Activated CD4-positive, alpha-beta T cell treated with anti-CD3 and anti-CD28 coated beads, Interleukin-2, amount 50 U/mL, for 24 hours (primary cell): ENCODE data around the gene FXYD1.

Experiments
- DNase-seq, 2 donors: peaks; one replicate each; pipeline ENCODE4 v3.0.0-alpha.2; 2020; ENCODE audit warnings: low read depth in 1 of 2, low spot score in 1 of 2

Gene FXYD1

GRCh38 chr19:35106898-35107541 is 31.6 kb upstream of the FXYD1 start:
- DNase-seq = no peak

- DNase-seq = no peak
Measured at GRCh38 chr19:35107545-35107944, 31.1 kb upstream of the FXYD1 start.

- no peak for DNase-seq
Measured at GRCh38 chr19:35108730-35109129, 29.9 kb upstream of the FXYD1 start.

- DNase-seq = no peak
Measured at GRCh38 chr19:35109395-35110112, 29.1 kb upstream of the FXYD1 start.

- no peak for DNase-seq
Measured at GRCh38 chr19:35110974-35111373, 27.6 kb upstream of the FXYD1 start.

GRCh38 chr19:35112995-35113688 is 25.5 kb upstream of the FXYD1 start:
- DNase-seq = no peak

GRCh38 chr19:35114353-35115176 is 24.1 kb upstream of the FXYD1 start:
- peak; percentile 49 to 59 for DNase-seq

GRCh38 chr19:35115177-35115951 is 23.3 kb upstream of the FXYD1 start, which contains the start of gene FXYD3:
Gene FXYD3 (plus strand): TSS chr19:35115823. CDS start chr19:35119377, 3,554 bp downstream.
- DNase-seq = no peak

GRCh38 chr19:35116072-35116801 is 22.4 kb upstream of the FXYD1 start:
- no peak for DNase-seq

GRCh38 chr19:35117116-35117515 is 21.5 kb upstream of the FXYD1 start:
- DNase-seq = no peak

- no peak for DNase-seq
Measured at GRCh38 chr19:35117799-35118198, 20.8 kb upstream of the FXYD1 start.

- DNase-seq = no peak
Measured at GRCh38 chr19:35118268-35119020, 20.2 kb upstream of the FXYD1 start.

GRCh38 chr19:35119091-35119490 is 19.5 kb upstream of the FXYD1 start:
- no peak for DNase-seq

GRCh38 chr19:35119578-35120155 is 19.0 kb upstream of the FXYD1 start:
- DNase-seq = no peak

GRCh38 chr19:35120492-35120891 is 18.1 kb upstream of the FXYD1 start:
- no peak for DNase-seq

GRCh38 chr19:35120898-35121297 is 17.7 kb upstream of the FXYD1 start:
- no peak for DNase-seq

GRCh38 chr19:35122687-35123551 is 15.7 kb upstream of the FXYD1 start:
- DNase-seq = no peak

- DNase-seq = no peak
Measured at GRCh38 chr19:35123573-35123972, 15.1 kb upstream of the FXYD1 start.
